Measurements from ENCODE around the gene VAV1.
"Not testable (repeated sequence)": the region's sequence is repeated elsewhere in the genome, so short reads cannot be mapped to it uniquely, and the experiment has no call there.

Gene VAV1

GRCh38 chr19:6774821-6775707 is 2.6 kb downstream of the VAV1 start:
- Histone ChIP-seq H3K27me3 (ENCODE audit: insufficient read depth, low read length, poor library complexity) (no peaks in the 10 kb centered on the region), H3K4me2 (ENCODE audit: low read length) (no peak overlapping the region), H3K23ac (ENCODE audit: low read length) (no peak overlapping the region), H4K8ac (ENCODE audit: low read depth, low read length) (no peak overlapping the region), H3K4me3 (ENCODE audit: low read length) (no peak overlapping the region), H3K36me3 (ENCODE audit: control insufficient read depth, insufficient read depth, low read length) (no peaks in the 10 kb centered on the region), H2BK120ac (ENCODE audit: low read depth, low read length) (no peak overlapping the region), H3K9ac (ENCODE audit: low read length) (no peak overlapping the region), H3K79me2 (ENCODE audit: control insufficient read depth, insufficient read depth, low read length) (no peaks in the 10 kb centered on the region), H2BK5ac (ENCODE audit: low read length) (no peak overlapping the region), H3K4ac (ENCODE audit: low read depth, low read length) (no peak overlapping the region), H2AK5ac (ENCODE audit: low read length) (no peak overlapping the region), H3K27ac (ENCODE audit: low read depth, low read length) (no peak overlapping the region), H3K18ac (ENCODE audit: low read length) (no peak overlapping the region), H3K79me1 (ENCODE audit: low read length) (no peaks in the 10 kb centered on the region), H3K4me1 (ENCODE audit: control insufficient read depth, low read depth, low read length) (no peaks in the 10 kb centered on the region), H4K5ac (ENCODE audit: low read length) (no peak overlapping the region), H3K56ac (ENCODE audit: low read length) (no peak overlapping the region), H2BK15ac (replicated peaks; ENCODE audit: low read depth) (no peak overlapping the region)
- WGBS (ENCODE audit: extremely low coverage, insufficient coverage, low lambda C conversion rate), result no CpG with 5 or more reads among the region's 11 CpGs
- DNase-seq, result no peak

- H2BK15ac ChIP-seq (replicated peaks; ENCODE audit: low read depth); H2AK5ac ChIP-seq (ENCODE audit: low read length); H3K56ac ChIP-seq (ENCODE audit: low read length); H3K79me1 ChIP-seq (ENCODE audit: low read length); H3K18ac ChIP-seq (ENCODE audit: low read length); DNase-seq; H3K4me1 ChIP-seq (ENCODE audit: control insufficient read depth, low read depth, low read length); H2BK5ac ChIP-seq (ENCODE audit: low read length); H3K27ac ChIP-seq (ENCODE audit: low read depth, low read length); H3K23ac ChIP-seq (ENCODE audit: low read length); H3K27me3 ChIP-seq (ENCODE audit: insufficient read depth, low read length, poor library complexity); H3K9ac ChIP-seq (ENCODE audit: low read length); H4K8ac ChIP-seq (ENCODE audit: low read depth, low read length); H3K4me3 ChIP-seq (ENCODE audit: low read length); H4K5ac ChIP-seq (ENCODE audit: low read length); H3K79me2 ChIP-seq (ENCODE audit: control insufficient read depth, insufficient read depth, low read length); H3K36me3 ChIP-seq (ENCODE audit: control insufficient read depth, insufficient read depth, low read length); H3K4ac ChIP-seq (ENCODE audit: low read depth, low read length); H2BK120ac ChIP-seq (ENCODE audit: low read depth, low read length); H3K4me2 ChIP-seq (ENCODE audit: low read length): not testable (repeated sequence)
These were observed 3.5 kb downstream of the VAV1 start for GRCh38 chr19:6776045-6776444.

DNA sequence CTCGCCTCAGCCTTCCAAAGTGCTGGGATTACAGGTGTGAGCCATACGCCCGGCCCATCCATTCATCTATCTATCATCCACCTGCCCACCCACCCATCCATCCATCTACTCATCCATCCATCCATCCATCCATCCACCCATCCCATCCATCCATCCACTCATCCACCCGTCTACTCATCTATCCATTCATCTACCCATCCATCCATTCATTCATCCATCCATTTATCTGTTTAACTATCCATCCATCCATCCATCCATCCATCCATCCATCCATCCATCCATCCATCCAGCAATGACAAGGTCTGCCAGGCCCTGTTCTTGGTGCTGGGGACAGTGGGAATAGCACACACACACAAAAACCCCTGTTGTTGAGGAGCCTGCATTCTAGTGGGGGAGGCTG is 4.5 kb downstream of the VAV1 start:
- no peaks in the 10 kb centered on the region for H3K79me1 ChIP-seq (ENCODE audit: low read length)
- H3K4me3 ChIP-seq (ENCODE audit: low read length), result no peak overlapping the region
- H3K27ac ChIP-seq (ENCODE audit: low read depth, low read length), result no peak overlapping the region
- no peak overlapping the region for H2AK5ac ChIP-seq (ENCODE audit: low read length)
- no peaks in the 10 kb centered on the region for H3K36me3 ChIP-seq (ENCODE audit: control insufficient read depth, insufficient read depth, low read length)
- no peaks in the 10 kb centered on the region for H3K4me1 ChIP-seq (ENCODE audit: control insufficient read depth, low read depth, low read length)
- no peak overlapping the region for H3K18ac ChIP-seq (ENCODE audit: low read length)
- H4K8ac ChIP-seq (ENCODE audit: low read depth, low read length), result no peak overlapping the region
- H3K79me2 ChIP-seq (ENCODE audit: control insufficient read depth, insufficient read depth, low read length), result no peaks in the 10 kb centered on the region
- no peak overlapping the region for H2BK15ac ChIP-seq (replicated peaks; ENCODE audit: low read depth)
- H2BK120ac ChIP-seq (ENCODE audit: low read depth, low read length), result no peak overlapping the region
- H4K5ac ChIP-seq (ENCODE audit: low read length), result no peak overlapping the region
- H3K4me2 ChIP-seq (ENCODE audit: low read length), result no peak overlapping the region
- no peaks in the 10 kb centered on the region for H3K27me3 ChIP-seq (ENCODE audit: insufficient read depth, low read length, poor library complexity)
- H3K56ac ChIP-seq (ENCODE audit: low read length), result no peak overlapping the region
- no peak overlapping the region for H3K23ac ChIP-seq (ENCODE audit: low read length)
- H3K9ac ChIP-seq (ENCODE audit: low read length), result no peak overlapping the region
- no peak overlapping the region for H3K4ac ChIP-seq (ENCODE audit: low read depth, low read length)
- no peak overlapping the region for H2BK5ac ChIP-seq (ENCODE audit: low read length)
- WGBS (ENCODE audit: extremely low coverage, insufficient coverage, low lambda C conversion rate), result no CpG with 5 or more reads among the region's 4 CpGs
- no peak for DNase-seq

DNA sequence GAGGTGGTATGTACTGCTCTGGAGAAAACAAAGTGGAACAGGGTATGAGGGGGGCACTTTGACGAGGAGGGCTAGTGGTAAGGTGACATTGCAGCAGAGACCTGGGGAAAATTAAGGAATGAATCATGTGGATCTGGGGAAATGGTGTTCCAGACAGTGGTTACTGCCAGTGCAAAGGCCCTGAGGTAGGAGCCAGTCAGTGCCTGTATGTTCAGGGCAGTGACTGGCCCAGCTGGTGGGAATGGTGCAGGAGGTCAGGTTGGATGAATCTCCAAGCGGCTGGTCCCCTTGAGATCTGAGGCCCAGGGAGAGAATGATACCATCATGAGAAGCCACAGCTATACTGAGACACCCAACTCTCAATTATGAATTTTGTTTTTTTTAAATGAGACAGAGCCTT is 4.9 kb downstream of the VAV1 start:
- H3K4ac ChIP-seq (ENCODE audit: low read depth, low read length), result no peak overlapping the region
- no peak overlapping the region for H3K27ac ChIP-seq (ENCODE audit: low read depth, low read length)
- no peak overlapping the region for H3K4me3 ChIP-seq (ENCODE audit: low read length)
- no peaks in the 10 kb centered on the region for H3K27me3 ChIP-seq (ENCODE audit: insufficient read depth, low read length, poor library complexity)
- H3K23ac ChIP-seq (ENCODE audit: low read length), result no peak overlapping the region
- H2BK5ac ChIP-seq (ENCODE audit: low read length), result no peak overlapping the region
- no peaks in the 10 kb centered on the region for H3K4me1 ChIP-seq (ENCODE audit: control insufficient read depth, low read depth, low read length)
- no peaks in the 10 kb centered on the region for H3K79me1 ChIP-seq (ENCODE audit: low read length)
- H3K9ac ChIP-seq (ENCODE audit: low read length), result no peak overlapping the region
- H3K36me3 ChIP-seq (ENCODE audit: control insufficient read depth, insufficient read depth, low read length), result no peaks in the 10 kb centered on the region
- DNase-seq, result no peak
- H3K79me2 ChIP-seq (ENCODE audit: control insufficient read depth, insufficient read depth, low read length), result no peaks in the 10 kb centered on the region
- H2AK5ac ChIP-seq (ENCODE audit: low read length), result no peak overlapping the region
- no peak overlapping the region for H2BK15ac ChIP-seq (replicated peaks; ENCODE audit: low read depth)
- H3K56ac ChIP-seq (ENCODE audit: low read length), result no peak overlapping the region
- H4K8ac ChIP-seq (ENCODE audit: low read depth, low read length), result no peak overlapping the region
- no CpG with 5 or more reads among the region's 2 CpGs for WGBS (ENCODE audit: extremely low coverage, insufficient coverage, low lambda C conversion rate)
- no peak overlapping the region for H2BK120ac ChIP-seq (ENCODE audit: low read depth, low read length)
- no peak overlapping the region for H4K5ac ChIP-seq (ENCODE audit: low read length)
- no peak overlapping the region for H3K18ac ChIP-seq (ENCODE audit: low read length)
- H3K4me2 ChIP-seq (ENCODE audit: low read length), result no peak overlapping the region

DNA sequence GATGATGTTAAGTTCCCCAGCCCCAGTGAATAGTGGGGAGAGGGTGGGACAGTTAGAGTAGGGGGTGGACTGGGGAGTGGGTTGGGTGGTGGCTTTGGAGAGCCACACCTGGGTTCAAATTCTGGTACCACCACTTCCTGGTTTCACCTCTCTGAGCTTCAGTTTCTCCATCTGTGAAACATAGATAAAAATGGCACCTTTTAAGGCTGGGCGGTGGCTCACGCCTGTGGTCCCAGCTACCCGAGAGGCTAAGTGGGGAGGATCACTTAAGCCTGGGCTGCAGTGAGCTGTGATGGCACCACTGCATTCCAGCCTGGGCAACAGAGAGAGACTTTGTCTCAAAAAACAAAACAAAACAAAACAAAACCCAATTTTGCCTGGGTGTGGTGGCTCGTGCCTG is 5.9 kb downstream of the VAV1 start:
- Histone ChIP-seq H3K27ac (ENCODE audit: low read depth, low read length) (no peak overlapping the region), H3K36me3 (ENCODE audit: control insufficient read depth, insufficient read depth, low read length) (no peaks in the 10 kb centered on the region), H3K9ac (ENCODE audit: low read length) (no peak overlapping the region), H3K79me2 (ENCODE audit: control insufficient read depth, insufficient read depth, low read length) (no peaks in the 10 kb centered on the region), H3K27me3 (ENCODE audit: insufficient read depth, low read length, poor library complexity) (no peaks in the 10 kb centered on the region), H4K5ac (ENCODE audit: low read length) (no peak overlapping the region), H3K79me1 (ENCODE audit: low read length) (no peaks in the 10 kb centered on the region), H3K56ac (ENCODE audit: low read length) (no peak overlapping the region), H4K8ac (ENCODE audit: low read depth, low read length) (no peak overlapping the region), H2AK5ac (ENCODE audit: low read length) (no peak overlapping the region), H3K4me3 (ENCODE audit: low read length) (no peak overlapping the region), H3K4ac (ENCODE audit: low read depth, low read length) (no peak overlapping the region), H2BK15ac (replicated peaks; ENCODE audit: low read depth) (no peak overlapping the region), H3K18ac (ENCODE audit: low read length) (no peak overlapping the region), H3K23ac (ENCODE audit: low read length) (no peak overlapping the region), H2BK120ac (ENCODE audit: low read depth, low read length) (no peak overlapping the region), H3K4me2 (ENCODE audit: low read length) (no peak overlapping the region), H3K4me1 (ENCODE audit: control insufficient read depth, low read depth, low read length) (no peaks in the 10 kb centered on the region), H2BK5ac (ENCODE audit: low read length) (no peak overlapping the region)
- no CpG with 5 or more reads among the region's 4 CpGs for WGBS (ENCODE audit: extremely low coverage, insufficient coverage, low lambda C conversion rate)
- DNase-seq, result no peak

- Histone ChIP-seq H3K9ac (ENCODE audit: low read length) (no peak overlapping the region), H4K5ac (ENCODE audit: low read length) (no peak overlapping the region), H2BK15ac (replicated peaks; ENCODE audit: low read depth) (no peak overlapping the region), H2BK5ac (ENCODE audit: low read length) (no peak overlapping the region), H2AK5ac (ENCODE audit: low read length) (no peak overlapping the region), H3K27me3 (ENCODE audit: insufficient read depth, low read length, poor library complexity) (no peaks in the 10 kb centered on the region), H2BK120ac (ENCODE audit: low read depth, low read length) (no peak overlapping the region), H3K56ac (ENCODE audit: low read length) (no peak overlapping the region), H3K79me2 (ENCODE audit: control insufficient read depth, insufficient read depth, low read length) (no peaks in the 10 kb centered on the region), H3K4me2 (ENCODE audit: low read length) (no peak overlapping the region), H3K23ac (ENCODE audit: low read length) (no peak overlapping the region), H4K8ac (ENCODE audit: low read depth, low read length) (no peak overlapping the region), H3K27ac (ENCODE audit: low read depth, low read length) (no peak overlapping the region), H3K18ac (ENCODE audit: low read length) (no peak overlapping the region), H3K4me3 (ENCODE audit: low read length) (no peak overlapping the region), H3K4me1 (ENCODE audit: control insufficient read depth, low read depth, low read length) (no peaks in the 10 kb centered on the region), H3K4ac (ENCODE audit: low read depth, low read length) (no peak overlapping the region), H3K36me3 (ENCODE audit: control insufficient read depth, insufficient read depth, low read length) (no peaks in the 10 kb centered on the region), H3K79me1 (ENCODE audit: low read length) (no peaks in the 10 kb centered on the region)
- no CpG with 5 or more reads among the region's 4 CpGs for WGBS (ENCODE audit: extremely low coverage, insufficient coverage, low lambda C conversion rate)
- DNase-seq, result no peak
These were observed 6.7 kb downstream of the VAV1 start for GRCh38 chr19:6779206-6779605.
